Type B pancreatic cell (in vitro differentiated cells): ENCODE data around the gene LDHD. TPM values are rescaled to one million over a fixed set of nuclear protein-coding genes. Genes with fewer than 3 reads are reported as not detected.

Experiments
- DNase-seq: peaks from one replicate; pipeline ENCODE4 v3.0.0; 2021; ENCODE audit warnings: mixed read lengths; ENCODE audit not compliant: unreplicated experiment; ENCODE audit errors: extremely low spot score
- H3K27ac Mint-ChIP-seq: 2 replicates; pipeline ENCODE4 v1.8.0; 2021; ENCODE audit warnings: mild to moderate bottlenecking, mixed read lengths
- H3K27me3 Mint-ChIP-seq: 2 replicates; pipeline ENCODE4 v1.8.0; 2021; ENCODE audit warnings: mixed read lengths
- H3K36me3 Mint-ChIP-seq: 2 replicates; pipeline ENCODE4 v1.8.0; 2021; ENCODE audit warnings: mixed read lengths
- H3K4me1 Mint-ChIP-seq: one replicate; pipeline ENCODE4 v1.8.0; 2021; ENCODE audit warnings: mixed read lengths; ENCODE audit not compliant: unreplicated experiment
- H3K4me3 Mint-ChIP-seq: 2 replicates; pipeline ENCODE4 v1.8.0; 2021; ENCODE audit warnings: mild to moderate bottlenecking, mixed read lengths
- H3K9me3 Mint-ChIP-seq: 2 replicates; pipeline ENCODE4 v1.8.0; 2021; ENCODE audit warnings: mixed read lengths
- total RNA-seq: library from RNA; stranded (reverse); gene quantifications from 2 replicates; pipeline ENCODE4 v1.2.1, GENCODE V29; 2021; ENCODE audit warnings: low replicate concordance
- TF ChIP-seq, protein P1 (sequence below): fragments of 200-600 bp; sonication (generic); conservative IDR thresholded peaks from 2 replicates; pipeline ENCODE4 v1.5.0; 2021; ENCODE audit warnings: antibody characterized with exemption, mild to moderate bottlenecking

LDHD gene
- total RNA-seq, 1 donor from 2014 or later = 1.8 TPM

DNA sequence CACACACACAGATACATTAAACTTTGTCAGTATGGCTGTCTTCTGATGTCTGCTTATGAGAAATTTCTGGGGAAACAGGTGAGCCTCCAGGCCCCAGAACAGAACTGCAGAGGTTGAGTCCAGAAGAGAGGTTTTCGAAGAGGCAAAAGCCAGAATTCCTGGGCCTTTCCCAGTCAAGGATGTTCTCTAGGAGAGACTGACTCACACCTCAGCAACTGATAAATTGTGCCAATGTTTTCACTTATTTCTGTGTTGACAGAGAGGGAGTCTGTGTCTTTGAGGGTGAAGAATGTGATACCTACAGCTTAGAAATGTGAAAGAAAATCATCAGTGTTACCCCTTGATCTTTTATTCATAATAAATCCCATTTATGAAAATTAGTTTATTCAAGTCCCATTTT is 30.3 kb downstream of the LDHD start:
- no peak for DNase-seq
- Mint-ChIP-seq H3K27me3 (no peaks in the 10 kb centered on the region), H3K36me3 (peaks cover 6% of the 10 kb centered on the region), H3K9me3 (no peaks in the 10 kb centered on the region), H3K4me3 (no peak overlapping the region), H3K27ac (no peak overlapping the region), H3K4me1 (peaks cover 46% of the 10 kb centered on the region)
- TF ChIP-seq, protein P1, sequence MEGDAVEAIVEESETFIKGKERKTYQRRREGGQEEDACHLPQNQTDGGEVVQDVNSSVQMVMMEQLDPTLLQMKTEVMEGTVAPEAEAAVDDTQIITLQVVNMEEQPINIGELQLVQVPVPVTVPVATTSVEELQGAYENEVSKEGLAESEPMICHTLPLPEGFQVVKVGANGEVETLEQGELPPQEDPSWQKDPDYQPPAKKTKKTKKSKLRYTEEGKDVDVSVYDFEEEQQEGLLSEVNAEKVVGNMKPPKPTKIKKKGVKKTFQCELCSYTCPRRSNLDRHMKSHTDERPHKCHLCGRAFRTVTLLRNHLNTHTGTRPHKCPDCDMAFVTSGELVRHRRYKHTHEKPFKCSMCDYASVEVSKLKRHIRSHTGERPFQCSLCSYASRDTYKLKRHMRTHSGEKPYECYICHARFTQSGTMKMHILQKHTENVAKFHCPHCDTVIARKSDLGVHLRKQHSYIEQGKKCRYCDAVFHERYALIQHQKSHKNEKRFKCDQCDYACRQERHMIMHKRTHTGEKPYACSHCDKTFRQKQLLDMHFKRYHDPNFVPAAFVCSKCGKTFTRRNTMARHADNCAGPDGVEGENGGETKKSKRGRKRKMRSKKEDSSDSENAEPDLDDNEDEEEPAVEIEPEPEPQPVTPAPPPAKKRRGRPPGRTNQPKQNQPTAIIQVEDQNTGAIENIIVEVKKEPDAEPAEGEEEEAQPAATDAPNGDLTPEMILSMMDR = no peak

DNA sequence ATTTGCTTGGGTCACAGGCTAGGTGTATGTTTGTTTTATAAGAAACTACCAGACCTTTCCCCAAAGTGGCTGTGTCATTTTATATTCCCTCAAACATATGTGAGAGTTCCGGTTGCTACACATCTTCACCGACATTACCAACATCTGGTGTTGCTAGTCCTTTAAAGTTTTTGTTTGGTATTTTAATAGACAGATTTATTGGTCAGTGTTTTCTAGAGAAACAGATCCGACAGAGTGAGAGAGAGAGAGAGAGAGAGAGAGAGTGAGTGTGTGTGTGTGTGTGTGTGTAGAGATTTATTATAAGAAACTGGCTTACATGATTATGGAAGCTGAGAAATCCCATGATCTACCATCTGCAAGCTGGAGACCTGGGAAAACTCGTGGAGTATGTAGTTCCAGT is 31.0 kb downstream of the LDHD start:
- no peak for DNase-seq
- Mint-ChIP-seq H3K27ac (no peak overlapping the region), H3K36me3 (peaks cover 7% of the 10 kb centered on the region), H3K4me3 (no peak overlapping the region), H3K4me1 (peaks cover 46% of the 10 kb centered on the region), H3K9me3 (no peaks in the 10 kb centered on the region), H3K27me3 (no peaks in the 10 kb centered on the region)
- TF ChIP-seq, protein P1 = no peak

DNA sequence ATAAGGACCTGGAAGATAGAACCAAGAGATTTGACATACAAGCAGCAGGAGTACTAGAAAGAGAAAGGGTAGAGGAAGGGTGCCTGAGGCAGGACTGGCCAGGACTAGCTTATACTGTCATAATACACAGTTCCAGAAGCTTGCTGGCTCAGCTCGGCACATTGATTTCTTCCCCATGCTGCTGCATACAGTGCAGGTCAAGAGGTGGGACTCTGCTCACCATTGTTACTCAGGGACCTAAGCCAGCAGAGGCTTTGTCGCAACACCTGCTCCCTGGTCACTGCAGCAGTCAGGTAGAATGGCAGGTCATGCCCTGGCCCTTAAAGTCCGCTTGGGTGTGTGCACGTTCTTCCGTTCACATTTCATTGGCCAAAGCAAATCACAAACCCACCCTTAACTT is 32.8 kb downstream of the LDHD start:
- H3K27ac Mint-ChIP-seq = no peak overlapping the region
- H3K4me3 Mint-ChIP-seq = no peak overlapping the region
- TF ChIP-seq, protein P1 = no peak
- no peaks in the 10 kb centered on the region for H3K9me3 Mint-ChIP-seq
- DNase-seq = no peak
- peaks cover 38% of the 10 kb centered on the region for H3K4me1 Mint-ChIP-seq
- H3K27me3 Mint-ChIP-seq = no peaks in the 10 kb centered on the region
- H3K36me3 Mint-ChIP-seq = peaks cover 7% of the 10 kb centered on the region

DNA sequence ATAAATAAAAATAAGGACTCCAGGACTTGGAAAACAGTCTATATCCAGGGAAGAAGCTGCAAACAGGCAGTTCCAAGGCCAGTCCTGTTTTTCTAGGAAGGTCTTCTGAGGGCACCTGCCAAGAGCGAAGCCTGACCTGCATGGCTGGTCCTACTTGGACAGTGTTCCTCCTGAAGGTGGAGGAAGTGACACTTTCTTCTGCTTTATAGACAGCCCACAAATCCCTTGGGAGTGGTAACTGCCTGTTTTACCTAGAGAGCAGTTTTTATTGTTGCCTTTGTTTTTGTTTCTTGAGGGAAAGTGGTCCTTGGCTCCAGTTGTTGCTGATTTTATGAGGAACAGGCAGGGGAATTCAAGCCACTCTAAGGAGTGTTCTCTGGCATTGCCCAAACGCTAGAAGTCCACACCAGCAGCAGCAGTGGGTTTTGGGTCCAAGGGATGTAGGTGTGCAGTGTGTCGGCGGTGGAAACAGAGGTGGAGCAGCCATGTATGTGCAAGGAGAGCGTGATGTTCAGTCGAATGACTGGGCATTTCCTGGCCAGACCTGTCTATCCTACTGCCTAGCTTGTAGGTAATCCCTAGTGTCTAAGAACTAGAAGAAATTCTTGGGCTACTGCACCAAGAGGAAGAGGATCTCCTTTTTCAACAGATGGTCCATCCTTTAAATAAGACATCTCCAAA is 35.3 kb downstream of the LDHD start:
- DNase-seq = no peak
- H3K27ac Mint-ChIP-seq = no peak overlapping the region
- H3K9me3 Mint-ChIP-seq = no peaks in the 10 kb centered on the region
- H3K36me3 Mint-ChIP-seq = peaks cover 15% of the 10 kb centered on the region
- peaks cover 24% of the 10 kb centered on the region for H3K4me1 Mint-ChIP-seq
- H3K27me3 Mint-ChIP-seq = no peaks in the 10 kb centered on the region
- no peak overlapping the region for H3K4me3 Mint-ChIP-seq
- TF ChIP-seq, protein P1 = no peak

DNA sequence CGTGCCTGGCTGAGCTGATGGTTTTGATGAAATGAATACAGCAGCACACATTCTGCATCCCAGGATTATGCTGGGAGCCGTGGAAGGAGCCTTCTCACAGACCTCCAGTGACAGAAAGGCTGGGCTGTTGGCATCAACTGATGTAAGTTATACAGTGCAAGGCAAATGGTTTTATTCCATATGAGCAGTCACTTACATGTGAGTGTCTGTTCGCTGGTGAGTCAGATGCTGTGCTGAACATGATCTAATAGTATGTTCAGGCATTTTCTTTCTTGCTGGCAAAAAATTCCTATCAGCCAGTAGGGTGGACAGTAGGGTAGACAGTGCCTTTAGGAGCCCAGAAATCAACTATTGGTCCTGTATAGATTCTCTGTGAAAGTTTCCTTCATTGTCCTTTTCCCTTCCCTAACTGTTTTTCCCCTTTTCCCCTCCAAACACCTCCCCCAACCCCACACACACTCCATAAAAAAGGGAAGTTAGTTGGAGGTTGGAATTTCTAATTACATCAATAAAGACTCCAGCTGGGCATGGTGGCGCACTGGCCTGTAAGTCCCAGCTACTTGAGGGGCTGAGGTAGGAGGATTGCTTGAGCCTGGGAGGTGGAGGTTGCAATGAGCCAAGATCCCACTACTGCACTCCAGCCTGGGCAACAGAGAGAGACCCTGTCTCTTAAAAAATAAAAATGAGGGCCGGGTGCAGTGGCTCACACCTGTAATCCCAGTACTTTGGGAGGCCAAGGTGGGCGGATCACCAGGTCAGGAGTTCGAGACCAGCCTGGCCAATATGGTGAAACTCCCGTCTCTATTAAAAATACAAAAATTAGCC is 36.2 kb downstream of the LDHD start:
- peaks cover 26% of the 10 kb centered on the region for H3K4me1 Mint-ChIP-seq
- H3K36me3 Mint-ChIP-seq = peaks cover 18% of the 10 kb centered on the region
- no peaks in the 10 kb centered on the region for H3K27me3 Mint-ChIP-seq
- no peak for DNase-seq
- H3K4me3 Mint-ChIP-seq = no peak overlapping the region
- TF ChIP-seq, protein P1 = no peak
- no peaks in the 10 kb centered on the region for H3K9me3 Mint-ChIP-seq
- H3K27ac Mint-ChIP-seq = no peak overlapping the region
